Right lung (tissue), 5 donors: ENCODE measurements around the gene ADAMTS18. TPM values are rescaled to one million over a fixed set of nuclear protein-coding genes. Genes with fewer than 3 reads are reported as not detected.
A peak's percentile ranks its signal among the peaks of the same experiment; 100 is the strongest.
"Not testable (repeated sequence)": the region's sequence is repeated elsewhere in the genome, so short reads cannot be mapped to it uniquely, and the experiment has no call there.

ENCODE experiments used
- DNase-seq, 2 donors: peaks; one replicate each; pipeline ENCODE4 v3.0.0-alpha.2; 2013
- polyA plus RNA-seq, 5 donors: library from polyadenylated mRNA; unstranded; fragments of 120-200 nt; gene quantifications; one replicate each; pipeline versions ENCODE4 v1.2.1 to v1.2.3, GENCODE V29; 2013; ENCODE audit warnings: inconsistent platforms in 1 of 5, low replicate concordance in 1 of 5; ENCODE audit not compliant: insufficient read length in 5 of 5, insufficient read depth in 1 of 5

Gene ADAMTS18
- polyA plus RNA-seq, 5 donors: 2.1 to 3.4 (median 3.0) TPM

DNA sequence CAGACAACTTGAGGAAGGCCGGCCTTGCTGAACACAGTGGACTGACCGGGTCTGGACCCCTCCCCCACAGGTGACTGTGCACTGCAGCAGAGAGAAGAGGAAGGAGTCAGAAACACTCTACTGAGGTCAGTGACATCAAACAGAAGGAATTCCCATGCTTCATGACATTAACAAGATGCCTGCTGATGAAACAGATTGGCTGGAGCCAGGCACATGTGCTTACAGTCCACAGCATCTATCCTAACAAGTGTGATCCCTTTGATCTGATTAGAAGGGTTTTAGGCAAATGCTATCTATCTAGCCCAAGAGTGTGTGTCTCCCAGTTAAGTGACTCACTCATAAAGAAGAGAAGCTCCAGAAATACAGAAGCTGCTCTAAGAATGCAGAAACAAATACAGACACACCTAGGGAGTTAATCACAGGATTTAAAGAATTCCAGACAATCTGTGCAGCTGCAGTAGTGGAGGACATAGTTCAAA is 145.5 kb downstream of the ADAMTS18 start:
- no peak for DNase-seq

DNA sequence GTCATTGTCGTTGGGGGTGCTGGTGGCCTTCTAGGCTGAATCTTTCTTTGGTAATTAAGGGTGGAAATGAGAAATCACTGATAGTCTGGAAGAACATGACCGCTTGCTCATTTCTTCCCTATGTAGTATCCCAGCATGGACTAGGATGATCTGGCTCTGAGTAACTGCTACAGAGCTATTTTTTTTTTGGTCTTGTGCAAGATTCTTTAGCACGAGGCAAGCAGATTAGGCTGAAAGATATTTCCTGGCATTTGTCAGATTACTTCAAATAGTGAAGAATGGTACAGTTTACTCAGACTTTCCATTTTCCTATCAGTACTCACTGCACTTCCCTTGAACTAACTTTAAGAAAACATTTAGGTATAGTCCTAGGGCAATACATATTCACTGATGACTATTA is 146.6 kb downstream of the ADAMTS18 start:
- DNase-seq: no peak

DNA sequence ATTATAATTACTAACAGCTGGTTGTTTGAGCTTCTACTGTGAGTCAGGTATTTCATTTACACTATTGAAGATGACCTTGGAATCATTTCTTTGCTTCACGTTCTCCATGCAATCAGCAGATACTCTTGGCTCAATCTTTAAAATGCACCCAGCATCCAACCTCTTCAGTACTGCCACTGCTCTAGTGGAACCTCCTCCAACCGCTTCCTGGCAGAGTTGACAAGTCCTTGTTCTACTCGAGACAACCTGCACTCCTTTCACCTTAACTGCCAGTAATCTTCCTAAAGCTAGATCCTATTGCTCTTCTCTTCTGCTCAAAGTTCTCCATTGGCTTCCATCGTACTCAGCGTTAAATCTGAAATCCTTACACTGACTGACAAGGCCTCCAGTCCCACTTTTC is 149.2 kb downstream of the ADAMTS18 start:
- no peak for DNase-seq

DNA sequence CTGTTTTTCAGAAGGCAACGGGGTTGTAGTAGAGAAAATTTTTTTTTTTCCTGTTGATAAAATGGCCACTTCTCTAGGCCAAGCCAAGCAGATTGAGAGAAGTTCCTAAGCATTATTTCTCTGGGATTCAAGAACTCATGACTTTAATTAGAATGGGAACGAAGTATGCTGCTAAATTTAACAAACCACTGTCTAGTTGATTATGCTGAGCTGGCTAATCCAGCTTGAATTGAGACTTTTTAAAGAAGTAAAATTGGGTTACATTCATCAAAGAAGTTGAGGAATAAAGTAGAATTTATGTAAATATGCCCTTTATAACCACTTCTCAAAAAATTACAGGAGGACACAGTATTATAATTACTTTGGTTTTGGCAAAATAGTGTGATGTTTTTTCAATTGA is 152.5 kb downstream of the ADAMTS18 start:
- DNase-seq: no peak

DNA sequence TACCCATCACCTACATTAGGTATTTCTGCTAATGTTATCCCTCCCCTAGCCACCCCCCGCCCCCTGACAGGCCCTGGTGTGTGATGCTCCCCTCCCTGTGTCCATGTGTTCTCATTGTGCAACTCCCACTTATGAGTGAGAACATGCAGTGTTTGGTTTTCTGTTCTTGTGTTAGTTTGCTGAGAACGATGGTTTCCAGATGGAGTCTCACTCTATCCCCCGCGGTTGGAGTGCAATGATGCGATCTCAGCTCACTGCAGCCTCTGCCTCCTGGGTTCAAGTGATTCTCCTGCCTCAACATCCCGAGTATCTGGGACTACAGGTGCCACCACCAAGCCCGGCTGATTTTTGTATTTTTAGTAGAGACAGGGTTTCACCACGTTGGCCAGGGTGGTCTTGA is 155.5 kb downstream of the ADAMTS18 start:
- DNase-seq: not testable (repeated sequence)

DNA sequence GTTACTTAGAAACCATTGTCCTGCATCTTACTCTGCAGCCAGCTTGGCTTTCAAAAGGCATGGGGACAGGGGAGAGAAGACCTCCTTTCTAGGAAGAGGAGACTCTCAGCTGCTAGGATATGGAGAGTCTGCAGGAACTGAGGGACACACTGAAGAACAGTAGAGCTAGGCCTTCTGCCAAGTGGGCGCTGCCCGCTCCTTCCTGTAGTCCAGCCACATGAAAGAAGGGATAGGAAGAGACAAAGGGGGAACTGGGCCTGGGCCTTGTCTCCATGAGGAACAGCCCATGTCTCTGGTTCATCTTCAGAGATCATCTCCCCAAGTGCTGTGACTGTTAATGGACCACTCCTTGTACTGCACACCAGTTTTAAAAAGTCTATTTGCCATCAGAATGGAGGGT is 157.3 kb downstream of the ADAMTS18 start:
- DNase-seq: no peak

DNA sequence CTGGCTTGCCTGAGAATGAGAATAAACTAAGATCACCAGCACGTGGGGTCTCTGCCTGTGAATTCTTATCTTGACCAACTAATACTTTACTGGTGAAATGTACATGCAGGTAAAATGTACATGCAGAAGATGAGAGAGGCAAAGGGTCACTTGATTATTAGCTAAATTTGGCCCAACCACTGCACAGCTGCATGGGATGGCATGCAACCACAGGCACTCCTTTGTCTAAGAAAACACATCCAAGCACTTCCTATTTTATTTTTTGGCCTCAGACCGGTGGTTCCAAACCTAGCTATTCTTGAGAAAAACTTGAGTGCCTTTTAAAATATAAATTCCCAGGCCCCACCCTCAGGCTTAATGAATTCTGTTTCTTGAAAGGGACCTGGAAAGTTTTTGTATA is 157.7 kb downstream of the ADAMTS18 start:
- DNase-seq: no peak

DNA sequence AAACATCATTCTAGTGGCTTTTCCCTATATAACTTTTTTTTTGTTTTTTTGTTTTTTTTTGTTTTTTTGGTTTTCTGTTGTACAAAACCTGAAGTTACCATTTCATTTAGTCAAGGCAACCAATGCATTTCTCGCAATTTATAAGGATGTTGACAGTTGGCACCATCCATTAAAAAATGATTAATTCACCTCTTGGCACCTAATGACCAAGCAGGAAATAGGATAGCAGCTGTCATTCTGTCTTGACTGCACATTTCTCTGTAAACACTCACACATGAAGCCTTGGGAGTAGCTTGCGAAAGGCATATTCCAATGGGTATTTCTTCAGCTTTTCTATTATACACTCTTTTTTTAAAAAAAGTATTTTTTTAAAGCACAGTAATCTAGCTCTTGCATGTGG is 158.2 kb downstream of the ADAMTS18 start:
- DNase-seq: peak in 1 of 2 donors; percentile 40

DNA sequence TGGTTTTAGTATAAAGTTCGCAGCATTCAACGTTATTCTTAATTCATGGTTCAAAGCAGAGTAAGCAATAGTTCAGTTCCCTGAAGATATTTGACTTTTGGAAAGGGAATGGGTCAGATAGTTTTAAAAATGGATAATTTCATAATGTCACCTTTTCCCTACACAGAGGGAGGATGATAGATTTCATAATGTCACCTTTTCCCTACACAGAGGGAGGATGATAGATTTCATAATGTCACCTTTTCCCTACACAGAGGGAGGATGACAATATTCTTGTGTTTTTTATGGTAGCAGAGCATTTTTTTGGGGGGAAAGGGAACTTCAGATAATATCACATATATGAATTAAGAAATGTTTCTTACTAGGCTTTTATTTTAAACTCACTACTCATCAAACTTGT is 159.5 kb downstream of the ADAMTS18 start:
- not testable (repeated sequence) for DNase-seq

DNA sequence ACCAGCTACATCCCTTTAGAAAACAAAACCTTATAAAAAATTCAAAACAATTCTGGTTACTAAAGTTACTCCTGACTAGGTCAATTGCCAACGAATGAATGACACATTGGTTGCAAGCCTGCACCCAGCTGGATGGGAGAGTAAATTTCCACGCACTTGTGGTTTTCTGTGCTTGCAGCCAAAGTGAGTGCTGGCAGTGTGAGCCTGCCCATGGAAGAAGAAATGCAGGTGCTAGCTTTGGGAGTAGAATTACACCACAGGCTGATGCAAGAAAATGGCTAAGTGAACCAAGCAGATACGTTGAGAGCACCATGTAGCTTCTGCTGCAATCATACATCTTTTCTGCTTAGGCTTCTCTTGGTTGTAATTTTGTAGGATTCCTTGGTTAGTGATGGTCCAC is 161.0 kb downstream of the ADAMTS18 start:
- no peak for DNase-seq

DNA sequence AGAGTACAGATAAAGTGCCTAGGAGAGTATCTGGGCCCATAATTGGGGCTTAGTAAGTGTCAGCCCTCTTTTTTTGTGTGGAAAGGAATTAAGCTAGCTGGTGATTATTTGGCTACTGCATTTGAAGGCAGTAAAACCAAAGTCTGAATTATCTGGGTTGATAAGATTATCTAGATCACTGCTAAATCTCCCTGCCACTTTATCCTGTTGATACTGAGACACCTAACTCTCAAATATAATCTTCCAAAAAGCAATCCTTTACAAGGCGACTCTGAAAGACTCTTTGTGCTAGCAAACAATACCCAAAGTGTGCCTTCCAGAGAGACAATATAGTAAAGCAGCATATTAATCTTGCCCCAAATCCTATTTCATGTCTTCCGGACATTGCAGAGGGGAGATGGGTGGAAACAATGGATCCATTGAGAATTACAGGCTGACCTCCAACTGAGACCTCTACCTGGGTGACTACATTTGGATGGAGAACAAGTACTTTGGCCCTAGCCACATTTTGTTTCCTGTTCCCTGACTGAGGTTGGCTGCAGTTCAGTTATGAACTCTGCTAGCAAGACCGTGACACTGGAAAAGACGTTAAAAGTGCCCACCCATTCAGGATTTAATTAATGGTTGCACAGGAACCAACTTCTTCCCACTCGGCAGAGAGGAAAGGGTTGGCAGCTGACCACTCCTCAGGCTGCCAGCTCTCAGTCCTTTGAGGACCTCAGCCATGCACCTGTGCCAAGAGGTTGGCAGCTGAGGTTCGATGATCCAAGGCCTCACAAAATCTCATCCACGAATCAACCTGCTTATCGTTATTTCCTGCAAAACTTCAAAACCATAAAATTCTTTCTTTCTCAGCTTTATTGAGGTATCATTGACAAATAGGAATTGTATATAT is 163.1 kb downstream of the ADAMTS18 start:
- no peak for DNase-seq

DNA sequence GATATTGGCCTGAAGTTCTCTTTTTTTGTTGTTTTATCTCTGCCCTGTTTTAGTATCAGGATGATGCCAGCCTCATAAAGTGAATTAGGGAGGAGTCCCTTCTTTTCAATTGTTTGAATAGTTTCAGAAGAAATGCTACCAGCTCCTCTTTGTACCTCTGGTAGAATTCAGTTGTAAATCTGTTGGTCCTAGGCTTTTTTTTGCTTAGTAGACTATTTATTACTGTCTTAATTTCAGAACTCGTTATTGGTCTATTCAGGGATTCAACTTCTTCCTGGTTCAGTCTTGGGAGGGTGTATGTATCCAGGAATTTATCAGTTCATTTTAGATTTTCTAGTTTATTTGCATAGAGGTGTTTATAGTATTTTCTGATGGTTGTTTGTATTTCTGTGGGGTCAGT is 168.6 kb downstream of the ADAMTS18 start:
- DNase-seq: not testable (repeated sequence)

DNA sequence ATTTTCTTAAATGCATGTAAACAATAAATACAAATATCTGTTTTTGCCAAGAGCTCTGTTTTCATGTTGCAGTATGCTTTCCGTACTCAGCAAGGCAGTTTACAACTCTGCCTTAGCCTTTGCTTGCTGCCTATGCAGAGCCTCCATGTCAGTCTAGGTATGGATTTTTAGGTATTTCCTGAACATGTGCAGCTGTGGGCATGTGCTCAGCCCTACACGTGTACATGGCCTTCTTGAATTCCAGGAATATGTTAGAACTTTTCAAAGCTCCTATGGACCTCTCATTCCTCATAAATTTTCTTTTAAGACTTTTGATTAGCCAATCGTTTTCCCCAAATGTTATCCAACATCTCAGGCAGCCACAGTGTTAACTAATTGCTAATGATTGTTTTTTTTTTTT is 171.9 kb downstream of the ADAMTS18 start:
- no peak for DNase-seq

DNA sequence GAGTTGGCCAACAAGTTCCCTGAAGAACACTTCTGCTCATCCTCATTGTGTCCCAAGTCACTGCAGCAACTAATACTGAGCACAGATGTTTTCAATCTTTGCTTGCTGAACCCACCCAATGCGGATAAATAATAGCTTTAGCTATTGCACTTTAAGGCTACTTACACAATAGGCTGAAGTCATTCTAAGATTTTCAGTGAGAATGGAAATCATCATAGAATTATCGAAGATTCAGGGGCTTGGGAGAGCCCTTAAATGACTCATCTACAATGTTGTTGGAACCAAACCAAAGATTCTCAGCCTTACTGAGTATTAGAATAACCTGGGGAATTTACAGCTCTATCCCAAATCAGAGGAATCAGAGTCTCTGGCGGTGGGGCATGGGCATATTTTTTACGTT is 184.4 kb downstream of the ADAMTS18 start:
- no peak for DNase-seq

DNA sequence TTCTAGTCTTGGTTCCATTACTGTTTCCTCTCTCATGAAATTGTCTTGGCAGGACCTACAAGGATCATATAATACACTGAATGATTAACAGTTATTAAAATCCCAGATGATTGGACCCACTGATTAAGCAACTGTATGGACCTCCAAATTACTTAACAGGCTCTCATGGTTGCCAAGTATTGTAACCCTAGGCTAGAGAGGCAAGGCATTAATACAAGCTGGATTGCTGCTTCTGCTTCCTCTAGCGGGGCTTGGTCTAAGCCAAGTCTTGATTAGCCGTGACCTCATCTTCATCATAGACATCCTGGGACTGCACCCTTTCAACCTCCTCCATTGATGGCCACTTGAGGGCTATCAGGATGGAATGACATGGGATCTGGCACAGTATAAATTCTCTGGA is 188.7 kb downstream of the ADAMTS18 start:
- DNase-seq: peak; percentile 24 to 36

DNA sequence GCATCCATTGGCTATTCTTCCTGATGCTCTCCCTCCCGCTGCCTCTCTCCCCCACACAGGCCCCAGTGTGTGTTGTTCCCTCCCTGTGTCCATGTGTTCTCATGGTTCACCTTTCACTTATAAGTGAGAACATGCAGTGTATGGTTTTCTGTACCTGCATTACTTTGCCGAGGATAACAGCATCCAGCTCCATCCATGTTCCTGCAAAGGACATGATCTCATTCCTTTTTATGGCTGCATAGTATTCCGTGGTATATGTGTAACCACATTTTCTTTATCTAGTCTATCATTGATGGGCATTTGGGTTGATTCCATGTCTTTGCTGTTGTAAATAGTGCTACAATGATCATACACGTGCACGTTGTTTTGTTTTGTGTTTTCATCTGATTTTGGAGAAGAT is 192.4 kb downstream of the ADAMTS18 start:
- not testable (repeated sequence) for DNase-seq

DNA sequence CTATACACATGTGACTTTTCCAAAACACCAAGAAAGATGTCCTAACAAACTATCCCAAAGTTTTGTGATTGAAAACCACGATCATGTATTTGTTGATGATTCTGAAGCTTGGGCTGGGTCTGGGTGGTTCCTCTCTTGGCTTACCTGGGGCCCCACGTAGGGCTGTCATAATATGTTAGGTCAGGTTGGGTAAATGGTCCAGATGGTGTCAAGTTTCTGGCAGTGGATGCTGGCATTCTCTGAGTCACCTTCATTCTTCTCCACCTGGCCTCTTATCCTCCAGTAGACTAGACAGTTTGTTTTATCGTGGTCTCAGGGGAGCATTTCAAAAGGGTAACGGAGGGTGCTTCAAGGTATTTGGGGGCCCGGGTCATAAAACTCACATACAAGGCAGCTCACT is 196.2 kb downstream of the ADAMTS18 start:
- no peak for DNase-seq

DNA sequence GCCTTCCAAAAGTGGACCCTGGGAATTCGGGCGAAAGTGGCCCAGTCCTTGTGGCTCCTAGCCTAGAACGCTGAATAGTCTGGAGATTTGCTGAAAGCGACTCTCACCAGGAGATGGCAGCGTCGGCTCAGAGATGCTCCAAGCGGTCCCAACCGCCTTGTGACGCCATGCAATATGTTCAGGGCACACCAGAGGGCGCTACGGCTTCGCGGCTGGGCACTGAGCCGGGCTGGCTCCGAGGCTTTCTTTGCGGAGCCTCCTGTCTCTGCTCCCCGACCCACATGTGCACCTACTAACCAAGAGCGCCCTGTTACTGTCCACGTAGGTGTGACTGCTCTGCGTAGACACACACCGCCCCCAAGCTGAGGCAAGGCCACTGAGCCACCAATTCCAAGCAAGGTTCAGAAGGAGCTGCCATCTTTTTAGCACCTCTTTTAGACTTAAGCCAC is 198.7 kb downstream of the ADAMTS18 start:
- DNase-seq: peak; percentile 78 to 86

DNA sequence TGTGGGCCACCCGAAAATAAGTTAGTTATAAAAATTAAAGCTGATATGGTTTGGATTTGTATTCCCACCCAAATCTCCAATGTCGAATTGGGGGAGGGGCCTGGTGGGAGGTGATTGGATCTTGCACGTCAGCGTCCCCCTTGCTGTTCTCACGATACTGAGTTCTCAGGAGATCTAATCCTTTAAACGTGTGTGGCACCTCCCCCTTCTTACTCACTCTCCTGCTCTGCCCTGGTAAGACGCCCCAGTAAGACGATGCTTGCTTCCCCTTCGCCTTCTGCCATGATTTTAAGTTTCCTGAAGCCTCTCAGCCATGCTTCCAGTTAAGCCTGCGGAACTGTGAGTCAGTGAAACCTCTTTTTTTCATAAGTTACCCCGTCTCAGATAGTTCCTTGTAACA is 200.2 kb downstream of the ADAMTS18 start:
- no peak for DNase-seq

DNA sequence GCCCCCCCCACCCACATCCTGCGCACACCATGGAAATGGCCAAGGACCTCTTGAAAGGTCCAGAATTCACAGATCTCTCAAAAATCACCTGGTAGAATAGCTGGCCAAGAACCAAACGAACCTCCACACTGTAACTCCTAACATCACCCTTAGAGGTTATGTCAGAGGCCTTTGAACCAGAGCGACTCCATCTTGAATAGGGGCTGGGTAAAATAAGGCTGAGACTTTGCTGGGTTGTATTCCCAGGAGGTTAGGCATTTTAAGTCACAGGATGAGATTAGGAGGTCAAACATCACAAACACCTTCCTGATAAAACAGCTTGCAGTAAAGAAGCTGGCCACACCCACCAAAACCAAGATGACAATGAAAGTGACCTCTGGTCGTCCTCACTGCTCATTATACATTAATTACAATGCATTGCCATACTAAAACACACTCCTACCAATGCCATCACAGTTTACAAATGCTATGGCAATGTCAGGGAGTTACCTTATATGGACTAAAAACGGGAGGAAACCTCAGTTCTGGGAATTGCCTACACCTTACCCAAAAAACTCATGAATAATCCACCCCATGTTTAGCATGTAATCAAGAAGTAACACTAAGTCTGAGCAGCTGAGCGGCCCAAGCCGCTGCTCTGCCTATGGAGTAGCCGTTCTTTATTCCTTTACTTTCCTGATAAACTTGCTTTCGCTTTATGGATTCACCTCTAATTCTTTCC is 200.9 kb downstream of the ADAMTS18 start:
- no peak for DNase-seq
